Measurements from ENCODE around the gene SLC36A1.
"Not testable (repeated sequence)": the region's sequence is repeated elsewhere in the genome, so short reads cannot be mapped to it uniquely, and the experiment has no call there.

SLC36A1 gene

DNA sequence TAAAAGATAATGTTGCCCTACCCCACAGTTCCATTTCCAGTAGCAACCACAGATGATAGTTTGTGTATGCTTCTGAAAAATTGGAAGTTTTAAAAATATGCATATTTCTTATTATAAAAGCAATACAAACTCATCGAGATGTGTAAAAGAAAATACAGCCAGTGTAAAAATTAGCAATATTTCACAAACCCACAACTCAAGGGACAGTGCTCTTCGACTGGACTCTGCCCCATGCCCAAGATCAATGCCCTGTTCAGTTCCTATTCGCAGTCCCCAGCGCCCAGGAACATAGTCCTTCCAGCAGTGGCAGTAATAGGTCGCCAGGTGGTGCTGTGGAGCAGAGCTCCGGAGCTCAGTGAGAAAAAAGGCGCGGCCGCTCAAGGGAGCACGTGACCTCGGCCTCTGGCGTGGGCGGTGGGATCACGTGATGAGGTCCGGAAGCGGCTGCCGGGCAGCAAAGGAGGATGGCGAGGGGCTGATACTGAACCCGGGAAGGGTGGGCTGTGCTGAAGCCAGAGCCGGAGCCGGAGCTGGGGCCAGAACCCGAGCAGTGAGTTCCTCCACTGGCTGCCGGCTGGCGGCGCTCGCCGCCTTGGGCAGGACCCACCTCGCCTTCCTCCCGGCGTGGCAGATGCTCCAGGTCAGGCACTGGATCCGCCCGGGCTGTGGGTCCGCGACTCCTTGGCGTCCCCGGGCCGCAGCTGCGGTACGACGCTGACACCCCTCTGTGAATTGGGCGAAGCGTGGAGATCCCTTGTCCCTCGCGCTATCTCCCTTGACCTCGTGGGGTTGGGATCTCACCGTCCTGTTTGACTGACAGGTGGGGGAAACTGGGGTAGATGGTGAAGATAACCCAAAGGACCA lies at the start of gene SLC36A1:
Gene SLC36A1, plus strand, starts transcription at position 430 of the 864 bp plus-strand sequence. CDS start 11,190 bp downstream, outside the sequence.
- H3K9me3 Mint-ChIP-seq: no peaks in the 10 kb centered on the region
- peaks cover 33% of the 10 kb centered on the region for H3K4me1 Mint-ChIP-seq (ENCODE audit: low read depth)
- H3K27ac Mint-ChIP-seq: peak within 1 kb of the TSS; percentile 92
- H3K4me3 Mint-ChIP-seq: peak within 1 kb of the TSS; percentile 97
- peaks cover 13% of the 10 kb centered on the region for H3K27me3 Mint-ChIP-seq
- no peaks in the 10 kb centered on the region for H3K36me3 Mint-ChIP-seq (ENCODE audit: low read depth)

DNA sequence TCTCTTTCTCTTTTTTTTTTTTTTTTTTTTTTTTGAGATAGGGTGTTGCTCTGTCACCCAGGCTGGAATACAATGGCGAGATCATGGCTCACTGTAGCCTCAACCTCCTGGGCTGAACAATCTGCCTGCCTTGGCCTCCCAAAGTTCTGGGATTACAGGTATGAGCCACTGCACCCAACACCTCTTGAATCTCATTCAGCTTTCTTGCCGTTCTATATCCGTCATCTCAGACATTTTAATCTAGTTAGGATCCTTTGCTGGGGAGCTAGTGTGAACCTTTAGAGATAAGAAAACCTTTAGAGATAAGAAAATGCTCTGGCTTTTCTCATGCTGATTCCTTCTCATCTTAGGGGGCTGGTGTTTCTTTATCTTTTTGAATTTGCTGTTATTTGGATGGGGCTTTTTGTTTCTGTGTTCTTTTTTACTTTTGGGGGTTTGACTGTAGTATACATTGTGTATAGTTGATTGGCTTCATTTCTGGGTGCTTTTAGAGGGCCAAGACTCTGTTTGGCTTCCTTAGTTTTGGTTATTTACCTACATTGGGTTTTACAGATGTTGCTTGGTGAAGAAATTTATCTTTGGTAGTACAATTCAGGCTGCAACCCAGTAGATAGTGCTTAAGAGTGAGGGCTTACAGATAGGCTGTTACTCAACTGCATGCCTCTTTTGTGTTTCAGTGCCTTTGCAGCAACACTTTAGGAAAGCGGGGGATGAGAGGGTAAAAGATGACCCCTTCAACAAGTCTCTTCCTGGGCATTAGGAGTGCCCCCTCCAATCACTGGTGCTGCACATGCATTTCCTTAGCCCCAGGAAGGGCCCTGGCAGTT lies 41.9 kb upstream of the SLC36A1 start:
- H3K36me3 Mint-ChIP-seq (ENCODE audit: low read depth): no peaks in the 10 kb centered on the region
- no peak overlapping the region for H3K27ac Mint-ChIP-seq
- H3K4me3 Mint-ChIP-seq: no peak overlapping the region
- H3K9me3 Mint-ChIP-seq: peaks cover 6% of the 10 kb centered on the region
- no peaks in the 10 kb centered on the region for H3K4me1 Mint-ChIP-seq (ENCODE audit: low read depth)
- peaks cover 51% of the 10 kb centered on the region for H3K27me3 Mint-ChIP-seq

DNA sequence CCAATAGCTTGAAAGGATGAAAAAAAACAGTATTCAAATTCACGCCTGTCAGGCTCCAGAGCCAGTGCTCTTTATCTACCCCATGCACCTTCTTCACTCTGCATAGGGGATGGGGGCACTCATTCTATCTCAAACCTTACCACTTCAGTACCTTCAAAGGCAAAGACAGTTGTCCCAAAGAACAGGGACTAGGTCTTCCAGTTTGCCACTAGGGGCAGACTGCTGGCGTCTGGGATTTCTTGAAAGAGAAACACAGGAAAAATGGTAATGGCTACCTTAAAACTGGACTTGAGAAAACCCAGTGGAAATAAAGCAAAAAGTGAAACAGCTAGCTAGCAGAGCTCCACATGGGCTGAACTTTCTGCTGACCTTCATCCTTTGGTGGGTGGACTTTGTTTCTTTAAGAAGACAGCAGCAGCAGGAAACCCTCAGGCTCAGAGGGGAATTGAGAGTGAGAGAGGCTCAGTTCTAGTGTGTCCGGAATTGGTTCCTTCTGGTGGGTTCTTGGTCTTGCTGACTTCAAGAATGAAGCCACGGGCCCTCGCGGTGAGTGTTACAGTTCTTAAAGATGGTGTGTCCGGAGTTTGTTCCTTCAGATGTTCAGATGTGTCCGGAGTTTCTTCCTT lies 41.0 kb upstream of the SLC36A1 start:
- peaks cover 44% of the 10 kb centered on the region for H3K27me3 Mint-ChIP-seq
- peaks cover 6% of the 10 kb centered on the region for H3K9me3 Mint-ChIP-seq
- H3K4me1 Mint-ChIP-seq (ENCODE audit: low read depth): no peaks in the 10 kb centered on the region
- H3K4me3 Mint-ChIP-seq: no peak overlapping the region
- H3K27ac Mint-ChIP-seq: no peak overlapping the region
- no peaks in the 10 kb centered on the region for H3K36me3 Mint-ChIP-seq (ENCODE audit: low read depth)

DNA sequence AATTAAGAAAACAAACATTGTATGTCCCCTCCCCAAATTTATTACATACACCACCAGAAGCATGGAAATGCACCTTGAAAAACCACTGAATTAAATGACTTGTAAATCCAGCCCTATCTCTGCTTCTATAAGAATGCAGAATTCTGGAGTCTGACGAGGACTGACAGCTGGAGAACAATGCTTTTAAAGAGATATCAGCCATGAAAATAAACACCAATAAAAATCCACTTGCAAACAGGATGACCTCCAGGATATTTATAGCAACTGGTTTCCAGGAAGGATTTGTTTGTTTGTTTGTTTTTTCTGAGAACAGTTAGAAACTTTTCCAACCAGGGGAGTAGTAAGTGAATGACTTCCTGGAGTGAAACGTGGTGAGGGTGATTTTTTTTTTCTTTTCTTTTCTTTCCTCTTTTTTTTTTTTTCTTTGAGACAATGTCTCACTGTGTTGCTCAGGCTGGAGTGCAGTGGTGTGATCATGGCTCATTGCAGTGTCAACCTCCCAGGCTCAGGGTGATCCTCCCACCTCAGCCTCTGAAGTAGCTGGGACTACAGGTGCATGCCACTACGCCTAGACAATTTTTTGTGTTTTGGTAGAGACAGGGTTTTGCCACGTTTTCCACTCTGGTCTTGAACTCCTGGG lies 38.7 kb upstream of the SLC36A1 start:
- H3K27me3 Mint-ChIP-seq: peaks cover 37% of the 10 kb centered on the region

DNA sequence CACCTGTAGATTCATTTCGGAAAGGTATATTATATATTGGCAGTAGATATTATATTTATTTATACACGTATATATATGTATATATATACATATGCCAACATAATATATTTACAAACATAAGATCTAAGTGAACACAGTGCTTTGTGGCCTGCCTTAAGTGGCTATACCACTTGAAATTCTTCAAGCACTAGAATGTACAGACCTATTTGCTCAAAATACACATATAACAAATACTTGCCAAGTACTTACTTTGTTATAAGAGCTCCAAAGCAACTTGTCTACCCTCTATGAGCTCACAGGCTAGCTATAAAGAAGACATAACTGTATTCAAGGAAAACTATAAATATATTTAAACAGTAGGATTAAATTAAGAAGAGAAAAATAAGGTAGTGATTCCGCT lies 33.6 kb upstream of the SLC36A1 start:
- Mint-ChIP-seq H3K27ac (no peak overlapping the region), H3K4me3 (no peak overlapping the region), H3K27me3 (peaks cover 18% of the 10 kb centered on the region), H3K9me3 (peaks cover 9% of the 10 kb centered on the region), H3K36me3 (ENCODE audit: low read depth) (peaks cover 12% of the 10 kb centered on the region), H3K4me1 (ENCODE audit: low read depth) (no peaks in the 10 kb centered on the region)

More for the DNA sequence above, 38.7 kb upstream of the SLC36A1 start:
- Mint-ChIP-seq H3K27ac (no peak overlapping the region), H3K9me3 (no peaks in the 10 kb centered on the region), H3K36me3 (ENCODE audit: low read depth) (no peaks in the 10 kb centered on the region), H3K4me1 (ENCODE audit: low read depth) (no peaks in the 10 kb centered on the region), H3K4me3 (no peak overlapping the region)

DNA sequence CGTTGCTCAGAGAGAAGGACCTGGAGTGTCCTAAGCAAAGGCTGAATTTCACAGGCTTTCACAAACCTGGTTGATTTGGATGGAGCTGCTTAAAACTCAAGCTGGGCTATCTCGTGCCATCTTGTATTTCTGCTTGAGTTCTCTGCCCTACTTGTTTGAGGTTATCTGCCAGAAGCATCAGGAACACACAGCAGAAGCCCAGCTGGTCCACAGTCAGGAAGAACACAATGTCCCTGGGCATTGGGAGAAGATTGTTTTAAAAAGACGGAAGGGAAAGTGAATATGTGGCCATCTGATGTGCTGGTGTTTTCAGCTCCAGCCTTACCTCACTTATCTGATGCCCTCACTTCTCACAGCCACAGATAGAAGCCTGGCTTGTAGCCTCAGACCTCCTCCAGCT lies 32.9 kb upstream of the SLC36A1 start:
- Mint-ChIP-seq H3K36me3 (ENCODE audit: low read depth) (peaks cover 12% of the 10 kb centered on the region), H3K4me3 (no peak overlapping the region), H3K4me1 (ENCODE audit: low read depth) (no peaks in the 10 kb centered on the region), H3K27me3 (peaks cover 17% of the 10 kb centered on the region), H3K27ac (no peak overlapping the region), H3K9me3 (peaks cover 13% of the 10 kb centered on the region)

DNA sequence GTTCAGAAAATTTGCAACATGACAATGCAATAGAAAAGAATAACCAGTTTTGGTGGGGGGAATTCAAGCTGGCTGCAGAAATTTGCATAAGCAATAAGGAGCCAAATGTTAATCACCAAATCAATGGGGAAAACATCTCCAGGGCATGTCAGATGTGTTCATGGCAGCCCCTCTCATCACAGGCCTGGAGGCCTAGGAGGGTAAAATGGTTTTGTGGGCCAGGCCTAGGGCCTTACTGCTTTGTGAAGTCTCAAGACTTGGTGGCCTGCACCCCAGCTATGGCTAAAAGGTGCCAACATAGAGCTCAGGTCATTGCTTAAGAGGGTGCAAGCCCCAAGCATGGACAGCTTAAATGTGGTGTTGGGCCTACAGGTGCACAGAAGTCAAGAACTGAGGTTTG lies 29.7 kb upstream of the SLC36A1 start:
- peaks cover 7% of the 10 kb centered on the region for H3K27me3 Mint-ChIP-seq
- peaks cover 13% of the 10 kb centered on the region for H3K9me3 Mint-ChIP-seq
- no peak overlapping the region for H3K27ac Mint-ChIP-seq
- peaks cover 12% of the 10 kb centered on the region for H3K36me3 Mint-ChIP-seq (ENCODE audit: low read depth)
- no peaks in the 10 kb centered on the region for H3K4me1 Mint-ChIP-seq (ENCODE audit: low read depth)
- no peak overlapping the region for H3K4me3 Mint-ChIP-seq

DNA sequence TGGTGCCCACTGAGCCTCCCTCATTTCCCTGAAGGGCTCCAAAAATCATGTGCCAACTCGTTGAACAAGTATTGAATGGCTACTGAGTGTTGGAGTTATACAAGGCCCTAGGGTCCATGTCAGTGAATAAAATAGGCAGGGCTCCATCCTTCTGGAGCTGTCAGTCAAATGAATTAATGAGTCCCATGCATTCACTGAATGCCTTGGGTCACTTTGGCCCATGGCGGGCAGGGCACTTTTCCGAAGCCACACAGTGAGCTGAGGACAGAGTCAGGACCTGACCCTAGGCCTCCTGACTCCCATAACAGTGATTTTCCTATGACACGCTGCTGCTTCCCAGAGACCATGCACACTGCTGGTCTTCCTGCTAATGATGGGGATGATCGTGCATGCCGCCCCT lies 27.3 kb upstream of the SLC36A1 start:
- Mint-ChIP-seq H3K4me1 (ENCODE audit: low read depth) (no peaks in the 10 kb centered on the region), H3K4me3 (no peak overlapping the region), H3K27ac (no peak overlapping the region), H3K27me3 (peaks cover 11% of the 10 kb centered on the region), H3K36me3 (ENCODE audit: low read depth) (peaks cover 12% of the 10 kb centered on the region), H3K9me3 (peaks cover 13% of the 10 kb centered on the region)

DNA sequence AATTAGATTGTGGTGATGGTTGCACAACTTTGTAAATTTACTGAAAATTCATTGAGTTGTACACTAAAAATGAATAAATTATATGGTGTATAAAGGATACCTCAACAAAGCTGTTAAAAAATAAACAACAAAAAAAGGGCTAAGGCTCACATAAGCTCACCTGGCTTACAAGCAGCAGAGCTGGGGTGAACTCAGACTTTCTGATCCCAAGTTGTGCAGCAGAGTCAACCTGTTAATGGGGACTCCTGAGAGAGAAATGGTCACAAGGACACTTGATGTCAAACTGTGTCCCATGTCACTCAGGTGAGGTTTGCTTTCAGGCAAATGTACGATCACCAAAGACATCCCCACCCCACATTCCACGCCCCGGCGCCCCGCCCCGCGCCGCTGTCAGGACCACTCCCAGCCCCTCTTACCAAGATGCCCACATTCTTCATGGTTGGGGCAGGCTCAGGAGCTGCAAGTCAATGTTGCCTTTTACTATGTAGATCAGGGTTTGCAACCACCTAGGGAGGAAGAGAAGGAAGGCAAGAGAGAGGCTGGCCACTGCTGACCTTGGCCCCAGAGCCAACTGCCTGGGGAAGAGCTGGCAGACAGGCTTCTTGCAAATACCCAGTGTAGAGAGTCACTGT lies 22.4 kb upstream of the SLC36A1 start:
- no peak overlapping the region for H3K27ac Mint-ChIP-seq
- H3K27me3 Mint-ChIP-seq: peaks cover 11% of the 10 kb centered on the region

DNA sequence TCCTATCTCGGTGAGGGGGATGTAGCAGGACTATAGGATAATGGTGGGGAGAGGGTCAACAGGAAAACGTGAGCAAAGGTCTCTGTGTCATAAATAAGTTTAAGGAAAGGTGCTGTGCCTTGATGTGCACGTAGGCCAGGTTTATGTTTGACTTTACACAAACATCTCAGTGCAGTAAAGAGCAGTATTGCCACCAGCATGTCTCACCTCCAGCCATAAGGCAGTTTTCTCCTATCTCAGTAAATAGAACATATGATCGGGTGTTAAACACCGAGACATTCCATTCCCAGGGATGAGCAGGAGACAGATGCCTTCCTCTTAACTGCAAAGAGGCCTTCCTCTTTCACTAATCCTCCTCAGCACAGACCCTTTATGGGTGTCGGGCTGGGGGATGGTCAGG lies 21.1 kb upstream of the SLC36A1 start:
- peaks cover 11% of the 10 kb centered on the region for H3K27me3 Mint-ChIP-seq
- not testable (repeated sequence) for H3K4me1 Mint-ChIP-seq (ENCODE audit: low read depth); H3K4me3 Mint-ChIP-seq; H3K36me3 Mint-ChIP-seq (ENCODE audit: low read depth); H3K9me3 Mint-ChIP-seq; H3K27ac Mint-ChIP-seq

More for the DNA sequence above, 22.4 kb upstream of the SLC36A1 start:
- Mint-ChIP-seq H3K4me1 (ENCODE audit: low read depth) (no peaks in the 10 kb centered on the region), H3K9me3 (no peaks in the 10 kb centered on the region), H3K4me3 (no peak overlapping the region), H3K36me3 (ENCODE audit: low read depth) (no peaks in the 10 kb centered on the region)

DNA sequence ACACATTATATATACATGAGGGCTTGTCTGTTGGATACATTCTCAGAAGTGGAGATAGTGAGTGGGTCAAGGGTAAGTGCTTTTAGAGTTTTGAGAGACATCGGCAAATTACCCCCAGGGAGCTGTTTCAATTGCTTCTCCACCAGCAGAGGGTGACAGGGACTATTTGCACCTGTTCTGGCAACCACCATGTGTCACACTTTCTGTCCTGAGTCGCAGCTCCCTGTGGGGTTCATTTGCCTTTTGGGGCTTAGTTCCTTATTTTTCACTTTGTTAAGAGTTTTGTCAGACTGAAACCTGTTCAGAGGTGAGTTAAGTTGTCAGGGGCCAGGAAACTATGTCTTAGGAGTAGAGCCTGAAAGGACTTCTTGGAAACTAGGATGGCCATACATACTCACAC lies 20.1 kb upstream of the SLC36A1 start:
- Mint-ChIP-seq H3K27ac (no peak overlapping the region), H3K9me3 (no peaks in the 10 kb centered on the region), H3K27me3 (peaks cover 7% of the 10 kb centered on the region), H3K36me3 (ENCODE audit: low read depth) (no peaks in the 10 kb centered on the region), H3K4me3 (no peak overlapping the region), H3K4me1 (ENCODE audit: low read depth) (no peaks in the 10 kb centered on the region)

DNA sequence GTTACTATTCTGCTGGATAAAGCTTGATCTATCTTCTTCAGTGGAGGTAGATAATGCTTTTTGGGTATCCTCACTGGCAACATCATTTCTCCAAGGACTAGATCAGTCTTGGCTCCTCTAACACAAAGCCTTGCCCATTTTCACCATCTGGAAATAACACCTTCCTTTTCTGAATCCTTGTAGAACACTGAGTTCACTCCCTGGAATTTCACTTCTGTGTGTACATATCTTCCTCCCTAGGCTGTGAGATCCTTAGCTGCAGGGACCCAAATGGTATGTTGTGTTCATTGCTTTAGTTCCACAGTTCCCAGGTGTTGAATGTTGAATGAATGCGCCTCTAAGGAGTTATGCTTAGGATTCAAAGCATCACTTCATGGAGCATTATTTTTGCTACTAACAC lies 16.7 kb upstream of the SLC36A1 start:
- no peaks in the 10 kb centered on the region for H3K9me3 Mint-ChIP-seq
- H3K36me3 Mint-ChIP-seq (ENCODE audit: low read depth): no peaks in the 10 kb centered on the region
- H3K4me3 Mint-ChIP-seq: no peak overlapping the region
- H3K4me1 Mint-ChIP-seq (ENCODE audit: low read depth): no peaks in the 10 kb centered on the region
- peaks cover 13% of the 10 kb centered on the region for H3K27me3 Mint-ChIP-seq
- no peak overlapping the region for H3K27ac Mint-ChIP-seq

DNA sequence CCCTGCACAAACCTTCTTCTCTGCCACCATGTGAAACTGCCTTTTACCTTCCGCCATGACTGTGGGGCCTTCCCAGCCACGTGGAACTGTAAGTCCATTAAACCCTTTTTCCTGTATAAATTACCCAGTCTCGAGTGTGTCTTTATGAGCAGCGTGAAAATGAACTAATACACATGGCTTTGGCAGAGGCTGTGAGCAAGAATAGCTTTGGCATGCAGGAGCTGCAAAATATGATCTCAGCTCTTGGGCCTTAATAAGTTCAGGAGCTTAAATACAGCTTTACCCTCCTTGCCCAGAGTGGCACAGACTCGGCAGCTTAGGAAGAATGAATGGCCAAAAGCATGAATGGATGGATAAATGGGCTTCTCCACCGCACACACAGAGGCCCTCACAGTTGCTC lies 15.7 kb upstream of the SLC36A1 start:
- H3K4me1 Mint-ChIP-seq (ENCODE audit: low read depth): no peaks in the 10 kb centered on the region
- no peak overlapping the region for H3K27ac Mint-ChIP-seq
- no peaks in the 10 kb centered on the region for H3K36me3 Mint-ChIP-seq (ENCODE audit: low read depth)
- H3K27me3 Mint-ChIP-seq: peaks cover 13% of the 10 kb centered on the region
- H3K4me3 Mint-ChIP-seq: no peak overlapping the region
- no peaks in the 10 kb centered on the region for H3K9me3 Mint-ChIP-seq

DNA sequence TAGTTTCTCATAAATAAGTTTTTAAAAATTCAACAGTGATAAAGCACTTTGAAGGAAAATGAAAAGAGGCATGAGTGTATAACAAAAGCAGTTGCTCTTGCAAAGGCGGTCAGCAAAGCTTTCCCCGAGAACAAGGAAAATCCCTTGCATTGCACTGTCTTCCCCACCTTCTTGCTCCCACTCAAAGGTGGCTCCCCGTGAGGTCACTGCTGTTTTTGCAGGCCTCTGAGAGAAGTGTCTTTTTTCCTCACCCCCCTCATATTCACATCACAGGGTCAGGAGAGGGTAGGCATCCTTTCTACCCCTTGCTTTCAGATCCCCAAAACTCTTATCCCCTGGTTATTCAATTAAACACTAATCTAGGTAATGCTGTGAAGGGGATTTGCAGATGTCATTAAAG lies 15.2 kb upstream of the SLC36A1 start:
- H3K9me3 Mint-ChIP-seq: no peaks in the 10 kb centered on the region
- no peak overlapping the region for H3K4me3 Mint-ChIP-seq
- no peaks in the 10 kb centered on the region for H3K4me1 Mint-ChIP-seq (ENCODE audit: low read depth)
- peaks cover 13% of the 10 kb centered on the region for H3K27me3 Mint-ChIP-seq
- H3K27ac Mint-ChIP-seq: no peak overlapping the region
- no peaks in the 10 kb centered on the region for H3K36me3 Mint-ChIP-seq (ENCODE audit: low read depth)
